ENCODE data around the gene VCAN. TPM values are rescaled to one million over a fixed set of nuclear protein-coding genes. Genes with fewer than 3 reads are reported as not detected.

Gene VCAN
- total RNA-seq, 4 donors from 2014 or later = 9.4 to 49.2 (median 10.9) TPM

DNA sequence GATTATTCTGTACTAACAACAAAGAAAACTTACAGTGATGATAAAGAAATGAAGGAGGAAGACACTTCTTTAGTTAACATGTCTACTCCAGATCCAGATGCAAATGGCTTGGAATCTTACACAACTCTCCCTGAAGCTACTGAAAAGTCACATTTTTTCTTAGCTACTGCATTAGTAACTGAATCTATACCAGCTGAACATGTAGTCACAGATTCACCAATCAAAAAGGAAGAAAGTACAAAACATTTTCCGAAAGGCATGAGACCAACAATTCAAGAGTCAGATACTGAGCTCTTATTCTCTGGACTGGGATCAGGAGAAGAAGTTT is 67.9 kb downstream of the VCAN start:
- Histone ChIP-seq H3K4me3 (no peak overlapping the region), H3K4me1 (no peaks in the 10 kb centered on the region), H3K9me3 (no peaks in the 10 kb centered on the region), H3K27me3 (no peaks in the 10 kb centered on the region), H3K27ac (no peak overlapping the region), H3K36me3 (no peaks in the 10 kb centered on the region)
- in situ Hi-C loops (cut with MboI; ENCODE audit: low pct_ligation_motif_present in 1 of 4, low pct_unique_long_range_greater_than_20kb in 1 of 4, low sequenced_read_pairs in 3 of 4) (no loop called here), intact Hi-C loops (cut with DNase I; ENCODE audit: low total_unique reads) (no loop called here)
- TF ChIP-seq EP300 (IDR thresholded peaks at IDR 0.05; ENCODE audit: low read depth) (no peak), CTCF (IDR thresholded peaks at IDR 0.05) (no peak)
- 86 to 88% methylated on average over 1 of the region's 1 CpG for WGBS, 2 donors (ENCODE audit: low coverage in 1 of 2)
- DNase-seq = no peak

- no peak for DNase-seq
- 77 to 82% methylated on average over 1 to 2 of the region's 2 CpGs for WGBS, 2 donors (ENCODE audit: low coverage in 1 of 2)
- H3K27ac ChIP-seq = no peak overlapping the region
- TF ChIP-seq POLR2AphosphoS5 (IDR thresholded peaks at IDR 0.05) (no peak), EP300 (IDR thresholded peaks at IDR 0.05; ENCODE audit: low read depth) (no peak), CTCF (IDR thresholded peaks at IDR 0.05) (no peak), POLR2A (IDR thresholded peaks at IDR 0.05) (no peak)
- intact Hi-C loops (cut with DNase I; ENCODE audit: low total_unique reads) (no loop called here), in situ Hi-C loops (cut with MboI; ENCODE audit: low pct_ligation_motif_present in 1 of 4, low pct_unique_long_range_greater_than_20kb in 1 of 4, low sequenced_read_pairs in 3 of 4) (no loop called here)
- no peaks in the 10 kb centered on the region for H3K36me3 ChIP-seq
- H3K4me3 ChIP-seq = no peak overlapping the region
- H3K9me3 ChIP-seq = no peaks in the 10 kb centered on the region
- no peaks in the 10 kb centered on the region for H3K27me3 ChIP-seq
- H3K4me1 ChIP-seq = no peaks in the 10 kb centered on the region
Observed at GRCh38 chr5:83540105-83540504, 68.6 kb downstream of the VCAN start.

- 81% methylated on average over 3 of the region's 3 CpGs; no CpG with 5 or more reads in 1 of the 2 donors for WGBS, 2 donors (ENCODE audit: low coverage in 1 of 2)
- no peak overlapping the region for H3K4me3 ChIP-seq
- no peaks in the 10 kb centered on the region for H3K27me3 ChIP-seq
- H3K27ac ChIP-seq = no peak overlapping the region
- TF ChIP-seq POLR2AphosphoS5 (IDR thresholded peaks at IDR 0.05) = no peak
- no peak for TF ChIP-seq POLR2A (IDR thresholded peaks at IDR 0.05)
- no peak for TF ChIP-seq EP300 (IDR thresholded peaks at IDR 0.05; ENCODE audit: low read depth)
- TF ChIP-seq CTCF (IDR thresholded peaks at IDR 0.05) = no peak
- no peak for DNase-seq
- H3K36me3 ChIP-seq = no peaks in the 10 kb centered on the region
- H3K9me3 ChIP-seq = no peaks in the 10 kb centered on the region
- H3K4me1 ChIP-seq = no peaks in the 10 kb centered on the region
- in situ Hi-C loops (cut with MboI; ENCODE audit: low pct_ligation_motif_present in 1 of 4, low pct_unique_long_range_greater_than_20kb in 1 of 4, low sequenced_read_pairs in 3 of 4) (no loop called here), intact Hi-C loops (cut with DNase I; ENCODE audit: low total_unique reads) (no loop called here)
Observed at GRCh38 chr5:83540783-83541182, 69.2 kb downstream of the VCAN start.

GRCh38 chr5:83542839-83543238 is 71.3 kb downstream of the VCAN start:
- H3K27me3 ChIP-seq = no peaks in the 10 kb centered on the region
- no peak overlapping the region for H3K27ac ChIP-seq
- H3K4me3 ChIP-seq = no peak overlapping the region
- H3K9me3 ChIP-seq = no peaks in the 10 kb centered on the region
- DNase-seq = no peak
- in situ Hi-C loops (cut with MboI; ENCODE audit: low pct_ligation_motif_present in 1 of 4, low pct_unique_long_range_greater_than_20kb in 1 of 4, low sequenced_read_pairs in 3 of 4) (no loop called here), intact Hi-C loops (cut with DNase I; ENCODE audit: low total_unique reads) (no loop called here)
- no peaks in the 10 kb centered on the region for H3K36me3 ChIP-seq
- TF ChIP-seq POLR2A (IDR thresholded peaks at IDR 0.05) (no peak), POLR2AphosphoS5 (IDR thresholded peaks at IDR 0.05) (no peak), CTCF (IDR thresholded peaks at IDR 0.05) (no peak), EP300 (IDR thresholded peaks at IDR 0.05; ENCODE audit: low read depth) (no peak)
- 38 to 60% methylated on average over 1 of the region's 1 CpG for WGBS, 2 donors (ENCODE audit: low coverage in 1 of 2)
- no peaks in the 10 kb centered on the region for H3K4me1 ChIP-seq

Data from transverse colon (tissue), 4 donors.